GM19023 (cell line): ENCODE measurements around the gene VAC14.
"Not testable (repeated sequence)": the region's sequence is repeated elsewhere in the genome, so short reads cannot be mapped to it uniquely, and the experiment has no call there.

ENCODE experiments used
- ATAC-seq: cut with Tn5 transposase; IDR thresholded peaks from one replicate; pipeline ENCODE4 v1.9.1; 2021; ENCODE audit warnings: mild to moderate bottlenecking, moderate library complexity; ENCODE audit not compliant: unreplicated experiment

The VAC14 gene

GRCh38 chr16:70800781-70801480, at the start of gene VAC14:
Gene VAC14 (minus strand): TSS chr16:70801158. CDS start chr16:70800900, 258 bp downstream.
- ATAC-seq = peak; percentile 96

- ATAC-seq = not testable (repeated sequence)
Measured at GRCh38 chr16:70823498-70824118, 22.6 kb upstream of the VAC14 start.

- not testable (repeated sequence) for ATAC-seq
Measured at GRCh38 chr16:70822734-70823133, 21.8 kb upstream of the VAC14 start.

GRCh38 chr16:70818088-70818487, 17.1 kb upstream of the VAC14 start:
- ATAC-seq = not testable (repeated sequence)

- ATAC-seq = peak; percentile 60
Measured at GRCh38 chr16:70809392-70810060, 8.6 kb upstream of the VAC14 start.

- ATAC-seq = no peak
Measured at GRCh38 chr16:70808371-70808770, 7.4 kb upstream of the VAC14 start.

- ATAC-seq = no peak
Measured at GRCh38 chr16:70805787-70806186, 4.8 kb upstream of the VAC14 start.

- no peak for ATAC-seq
Measured at GRCh38 chr16:70805380-70805779, 4.4 kb upstream of the VAC14 start.

GRCh38 chr16:70804734-70805169, 3.8 kb upstream of the VAC14 start:
- ATAC-seq = no peak

GRCh38 chr16:70804153-70804733, 3.3 kb upstream of the VAC14 start:
- no peak for ATAC-seq

- no peak for ATAC-seq
Measured at GRCh38 chr16:70803319-70803718, 2.4 kb upstream of the VAC14 start.

- ATAC-seq = no peak
Measured at GRCh38 chr16:70801611-70802010, 653 bp upstream of the VAC14 start.

- peak; percentile 4 for ATAC-seq
Measured at GRCh38 chr16:70800311-70800710, 647 bp downstream of the VAC14 start.

- no peak for ATAC-seq
Measured at GRCh38 chr16:70796301-70796700, 4.7 kb downstream of the VAC14 start.

- no peak for ATAC-seq
Measured at GRCh38 chr16:70795296-70795912, 5.6 kb downstream of the VAC14 start.

- ATAC-seq = peak; percentile 46
Measured at GRCh38 chr16:70793851-70794502, 7.0 kb downstream of the VAC14 start.

GRCh38 chr16:70790815-70791214, 10.1 kb downstream of the VAC14 start:
- no peak for ATAC-seq

- ATAC-seq = no peak
Measured at GRCh38 chr16:70789595-70790447, 11.1 kb downstream of the VAC14 start.

- no peak for ATAC-seq
Measured at GRCh38 chr16:70788668-70789594, 12.0 kb downstream of the VAC14 start.
